ENCODE results near the gene USHBP1.

- no peak for TF ChIP-seq ZNF274 (IDR thresholded peaks at IDR 0.05; ENCODE audit: low read depth, low read length)
- no peak for TF ChIP-seq YY1 (IDR thresholded peaks at IDR 0.05; ENCODE audit: insufficient read depth, insufficient read length)
- TF ChIP-seq SUZ12 (IDR thresholded peaks at IDR 0.05; ENCODE audit: extremely low read depth, insufficient read depth, insufficient read length) = no peak
These were observed 32.3 kb downstream of the USHBP1 start for GRCh38 chr19:17232258-17232657.

Data from NT2/D1 (cell line).